Measurements from ENCODE around the gene MDC1. TPM values are rescaled to one million over a fixed set of nuclear protein-coding genes. Genes with fewer than 3 reads are reported as not detected.

Gene MDC1
- total and polyA plus RNA-seq, 4 experiments from 2014 or later = 9.8 to 73.5 (median 60.7) TPM; not detected in 1

DNA sequence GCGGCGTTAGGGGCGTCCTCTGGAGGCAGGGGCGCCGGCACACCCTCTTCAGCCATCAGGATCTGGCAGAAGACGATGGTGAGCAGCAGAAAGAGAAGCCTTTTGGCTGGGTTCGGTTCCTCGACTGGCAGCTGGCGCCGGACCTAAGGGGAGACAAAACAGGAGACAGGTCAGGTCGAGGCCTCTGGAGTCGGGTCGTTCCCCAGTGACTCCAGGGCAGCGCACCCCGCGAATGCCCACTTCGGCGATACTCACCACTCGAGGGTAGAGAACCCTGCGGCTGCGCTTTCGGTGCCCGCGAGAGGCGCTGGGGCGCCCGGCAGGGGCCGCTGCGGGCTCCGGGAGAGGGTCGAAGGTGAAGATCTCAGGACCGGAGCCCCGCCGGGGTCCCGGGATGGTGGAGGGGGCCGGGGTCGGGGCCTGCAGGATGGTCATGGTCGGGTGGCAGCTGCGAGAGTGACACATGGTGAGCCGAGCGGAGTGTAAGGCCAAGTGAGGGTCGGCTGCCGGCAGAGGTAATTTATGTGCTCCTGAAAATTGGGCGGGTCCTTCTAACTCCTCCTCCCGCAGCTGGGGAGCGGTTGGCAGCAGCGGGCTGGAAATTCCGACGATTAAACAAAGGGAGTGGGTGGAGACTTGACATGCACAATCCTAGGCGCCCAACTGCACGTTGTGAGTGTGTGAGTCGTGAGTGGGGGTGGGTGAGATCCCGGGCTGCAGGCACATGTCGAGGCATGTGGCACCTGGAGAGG, 27.1 kb upstream of the MDC1 start, which contains the start of gene IER3:
IER3 (minus strand) TSS at position 494 of the 752 bp plus-strand sequence; CDS start at position 465, 29 bp downstream.
- Mint-ChIP-seq H3K4me1 (peaks cover 37 to 59% (median 47%) of the 10 kb centered on the region in 4 donors), H3K9me3 (no peaks in the 10 kb centered on the region), H3K36me3 (peaks cover 19 to 21% of the 10 kb centered on the region in 2 donors), H3K4me3 (peak within 1 kb of the TSS; percentile 86 to 97 (median 90)), H3K27ac (peak within 1 kb of the TSS; percentile 84 to 98 (median 93)), H3K27me3 (no peaks in the 10 kb centered on the region)
- no peaks in the 10 kb centered on the region for H3K27me3 ChIP-seq (ENCODE audit: insufficient read depth, low read length)
- H3K4me1 ChIP-seq (ENCODE audit: insufficient read depth, low read length) = peaks cover 37% of the 10 kb centered on the region
- ChIA-PET CTCF (ENCODE audit: partially characterized antibody) (interaction anchor here (0.7 to 2.1 kb wide), 16 partner anchors 8 to 343 kb away, joined by 3 to 6 read pairs (median 4); partner anchors contain the start of gene VARS2), POLR2A (ENCODE audit: partially characterized antibody) (interaction anchor here (0.7 to 3.7 kb wide), 17 partner anchors 9 to 226 kb away, joined by 3 to 19 read pairs (median 4); partner anchors contain the start of genes GTF2H4 and MRPS18B)
- intact Hi-C loops (cut with micrococcal nuclease) = loop anchor here (1.0 to 5.0 kb wide), 4 partner anchors 68 to 343 kb away; no protein-coding TSS in a partner anchor
- peaks cover 9% of the 10 kb centered on the region for H3K36me3 ChIP-seq (ENCODE audit: insufficient read depth, low read length)
- H3K27ac ChIP-seq (ENCODE audit: low read depth, low read length) = peak within 1 kb of the TSS; percentile 63
- H3K4me3 ChIP-seq (ENCODE audit: low read length in 2 of 2) = peak within 1 kb of the TSS; percentile 50 to 64
- no peaks in the 10 kb centered on the region for H3K9me3 ChIP-seq (ENCODE audit: control insufficient read depth in 1 of 2, low read length in 2 of 2)
- DNase-seq = peak; percentile 59 to 80 (median 66)

DNA sequence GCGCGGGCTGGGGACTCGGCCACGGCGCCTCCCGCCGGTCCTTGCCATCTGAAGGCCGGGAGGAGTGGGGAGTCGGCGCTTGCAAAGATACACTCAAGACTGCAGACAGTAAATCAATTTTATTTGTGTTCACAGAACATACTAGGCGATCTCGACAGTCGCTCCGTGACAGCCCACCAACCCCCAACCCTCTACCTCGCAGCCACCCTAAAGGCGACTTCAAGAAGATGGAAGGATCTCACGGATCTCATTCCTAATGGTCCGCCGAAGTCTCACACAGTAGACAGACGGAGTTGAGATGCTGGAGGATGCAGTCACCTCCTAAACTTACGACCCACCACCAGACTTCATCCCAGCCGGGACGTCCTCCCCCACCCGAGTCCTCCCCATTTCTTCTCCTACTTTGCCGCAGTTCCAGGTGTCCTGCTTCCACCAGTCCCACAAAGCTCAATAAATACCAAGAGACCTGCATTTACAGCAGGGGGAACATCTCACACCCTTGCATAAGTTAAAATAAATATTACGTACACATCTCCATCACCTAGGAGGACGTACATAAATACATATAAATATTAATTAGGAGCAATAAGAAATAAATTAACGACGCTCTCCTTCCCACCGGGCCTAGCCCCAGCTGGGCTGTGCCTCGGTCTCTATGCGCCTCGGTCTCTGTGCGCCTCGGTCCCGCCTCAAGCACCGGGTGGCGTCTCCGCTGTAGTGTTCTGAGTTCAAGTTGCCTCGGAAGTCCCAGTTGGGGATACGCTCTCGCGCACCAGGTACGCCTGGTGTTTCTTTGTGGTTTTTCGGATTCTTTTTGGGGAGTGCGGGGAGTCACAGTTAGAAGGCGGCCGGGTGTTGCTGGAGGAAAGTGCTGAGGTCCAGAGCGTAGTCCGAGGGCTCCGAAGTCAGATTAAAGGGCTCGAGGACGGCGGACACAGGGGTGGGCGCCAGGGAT, 26.3 kb upstream of the MDC1 start:
- peaks cover 27 to 29% of the 10 kb centered on the region in 2 donors for H3K36me3 Mint-ChIP-seq
- POLR2A ChIA-PET (ENCODE audit: partially characterized antibody) = interaction anchor here (0.8 to 3.7 kb wide), 17 partner anchors 9 to 225 kb away, joined by 3 to 19 read pairs (median 3); partner anchors contain the start of genes GTF2H4 and MRPS18B
- peak overlapping the region; percentile 50 to 64 for H3K4me3 ChIP-seq (ENCODE audit: low read length in 2 of 2)
- H3K27me3 ChIP-seq (ENCODE audit: insufficient read depth, low read length) = no peaks in the 10 kb centered on the region
- intact Hi-C loops (cut with micrococcal nuclease) = loop anchor here (1.0 to 5.0 kb wide), 5 partner anchors 49 to 343 kb away; no protein-coding TSS in a partner anchor
- H3K4me1 ChIP-seq (ENCODE audit: insufficient read depth, low read length) = peaks cover 46% of the 10 kb centered on the region
- H3K4me1 Mint-ChIP-seq = peaks cover 42 to 68% (median 53%) of the 10 kb centered on the region in 4 donors
- CTCF ChIA-PET (ENCODE audit: partially characterized antibody) = interaction anchor here (0.7 to 2.1 kb wide), 16 partner anchors 9 to 344 kb away, joined by 3 to 6 read pairs (median 4); partner anchors contain the start of gene VARS2
- peak in 4 of 5 donors; percentile 26 to 41 (median 36) for DNase-seq
- no peaks in the 10 kb centered on the region for H3K9me3 Mint-ChIP-seq
- H3K27ac ChIP-seq (ENCODE audit: low read depth, low read length) = peak overlapping the region; percentile 63
- peaks cover 16% of the 10 kb centered on the region for H3K36me3 ChIP-seq (ENCODE audit: insufficient read depth, low read length)
- H3K27ac Mint-ChIP-seq = peak overlapping the region; percentile 84 to 98 (median 93)
- peak overlapping the region; percentile 86 to 97 (median 90) for H3K4me3 Mint-ChIP-seq
- no peaks in the 10 kb centered on the region for H3K27me3 Mint-ChIP-seq
- no peaks in the 10 kb centered on the region for H3K9me3 ChIP-seq (ENCODE audit: control insufficient read depth in 1 of 2, low read length in 2 of 2)

DNA sequence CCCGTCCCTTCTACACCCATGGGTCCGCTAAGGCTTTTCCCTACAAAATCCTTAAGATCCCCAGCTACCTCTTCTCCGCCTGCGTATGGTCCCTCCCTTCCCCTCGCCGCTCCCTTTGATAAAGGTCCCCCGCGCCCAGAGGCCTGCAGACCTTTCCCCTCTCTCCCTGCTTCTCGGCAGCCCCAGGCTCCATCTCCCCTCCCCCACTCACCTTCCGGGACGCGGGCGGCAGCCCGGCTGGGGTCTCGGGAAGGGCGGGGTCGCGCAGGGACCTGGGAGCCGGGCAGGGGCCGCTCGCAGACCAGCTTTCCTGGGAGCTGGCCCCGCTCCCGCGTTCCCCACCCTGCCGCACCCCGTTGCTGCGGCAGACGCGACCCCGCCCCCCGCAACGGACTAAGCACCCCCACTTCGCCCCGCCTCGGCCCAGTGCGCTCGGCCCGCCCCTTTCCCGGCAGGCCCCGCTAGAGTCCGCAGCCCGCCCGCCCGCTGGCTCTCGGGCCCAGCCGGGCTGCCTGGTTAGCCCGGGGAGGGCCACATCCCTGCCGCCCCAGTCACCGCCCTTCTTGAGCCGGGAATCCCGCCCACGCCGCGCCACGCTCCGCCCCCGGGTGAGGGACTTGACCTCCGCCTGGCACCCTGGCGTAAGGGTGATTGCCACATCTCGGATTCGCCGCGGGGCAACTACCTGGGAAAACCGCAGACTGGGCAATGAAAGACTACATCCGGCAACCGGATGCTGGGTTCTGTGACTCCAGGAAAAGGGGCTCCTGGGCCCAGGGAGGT, 25.4 kb upstream of the MDC1 start, which contains the start of gene FLOT1:
FLOT1 (minus strand) TSS at position 372 of the 783 bp plus-strand sequence. CDS start 498 bp downstream, outside the sequence.
- Mint-ChIP-seq H3K27me3 (no peaks in the 10 kb centered on the region), H3K4me3 (peak within 1 kb of the TSS; percentile 87 to 97 (median 91)), H3K9me3 (no peaks in the 10 kb centered on the region), H3K4me1 (peaks cover 44 to 75% (median 59%) of the 10 kb centered on the region in 4 donors), H3K36me3 (peaks cover 28 to 34% of the 10 kb centered on the region in 2 donors), H3K27ac (peak within 1 kb of the TSS; percentile 84 to 98 (median 93))
- Histone ChIP-seq H3K4me1 (ENCODE audit: insufficient read depth, low read length) (peaks cover 54% of the 10 kb centered on the region), H3K27me3 (ENCODE audit: insufficient read depth, low read length) (no peaks in the 10 kb centered on the region), H3K9me3 (ENCODE audit: control insufficient read depth in 1 of 2, low read length in 2 of 2) (no peaks in the 10 kb centered on the region), H3K36me3 (ENCODE audit: insufficient read depth, low read length) (peaks cover 16% of the 10 kb centered on the region), H3K27ac (ENCODE audit: low read depth, low read length) (peak within 1 kb of the TSS; percentile 63), H3K4me3 (ENCODE audit: low read length in 2 of 2) (peak within 1 kb of the TSS; percentile 50 to 64)
- peak; percentile 67 to 88 (median 68) for DNase-seq
- ChIA-PET POLR2A (ENCODE audit: partially characterized antibody) (interaction anchor here (0.5 to 3.7 kb wide), 16 partner anchors 12 to 202 kb away, joined by 3 to 19 read pairs (median 4); partner anchors contain the start of genes MRPS18B and PPP1R10), CTCF (ENCODE audit: partially characterized antibody) (interaction anchor here (0.7 to 4.0 kb wide), 9 partner anchors 8 to 135 kb away, joined by 3 to 27 read pairs (median 3); no protein-coding TSS in a partner anchor)
- intact Hi-C loops (cut with micrococcal nuclease) = loop anchor here (2.0 to 5.0 kb wide), 2 partner anchors 50 to 70 kb away; no protein-coding TSS in a partner anchor

DNA sequence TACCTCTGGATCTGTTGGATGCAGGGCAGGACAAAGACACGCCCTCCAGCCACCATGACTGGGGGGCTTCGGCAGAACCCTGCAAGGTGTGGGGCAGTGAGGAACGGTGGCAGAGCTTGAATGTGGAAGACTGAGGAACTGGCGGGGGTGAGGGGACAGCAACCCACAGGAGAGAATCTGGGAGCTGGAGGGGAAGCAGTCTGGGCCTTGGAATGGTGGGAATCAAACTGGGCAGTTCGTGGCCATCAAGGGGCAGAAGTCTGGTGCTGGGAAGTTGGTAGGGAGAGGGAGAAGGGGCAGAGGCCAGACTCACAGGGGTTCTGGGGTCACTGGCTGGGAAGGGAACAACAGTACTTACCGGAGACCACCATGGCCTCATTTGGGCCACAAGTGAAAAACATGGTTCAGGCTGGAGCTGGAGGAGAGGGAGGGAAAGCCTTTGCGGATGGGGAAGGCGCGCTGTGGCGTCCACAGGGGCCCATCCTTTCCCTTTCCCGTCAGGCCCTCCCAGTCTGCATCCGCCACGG, 24.8 kb upstream of the MDC1 start:
- Mint-ChIP-seq H3K4me1 (peaks cover 46 to 78% (median 63%) of the 10 kb centered on the region in 4 donors), H3K9me3 (no peaks in the 10 kb centered on the region), H3K27ac (peak overlapping the region; percentile 74 to 92 (median 85)), H3K4me3 (peak overlapping the region; percentile 87 to 91 (median 90)), H3K27me3 (no peaks in the 10 kb centered on the region), H3K36me3 (peaks cover 29 to 36% of the 10 kb centered on the region in 2 donors)
- no peaks in the 10 kb centered on the region for H3K27me3 ChIP-seq (ENCODE audit: insufficient read depth, low read length)
- H3K4me3 ChIP-seq (ENCODE audit: low read length in 2 of 2) = peak overlapping the region; percentile 40 to 64
- ChIA-PET POLR2A (ENCODE audit: partially characterized antibody) (interaction anchor here (0.5 to 3.7 kb wide), 11 partner anchors 11 to 234 kb away, joined by 3 to 19 read pairs (median 3); partner anchors contain the start of genes DHX16, MRPS18B and PPP1R10), CTCF (ENCODE audit: partially characterized antibody) (interaction anchor here (1.2 to 4.0 kb wide), 2 partner anchors 11 to 88 kb away, joined by 3 to 27 read pairs; no protein-coding TSS in a partner anchor)
- DNase-seq = no peak
- H3K36me3 ChIP-seq (ENCODE audit: insufficient read depth, low read length) = peaks cover 16% of the 10 kb centered on the region
- intact Hi-C loops (cut with micrococcal nuclease) = loop anchor here (2.0 to 5.0 kb wide), 2 partner anchors 51 to 70 kb away; no protein-coding TSS in a partner anchor
- peaks cover 61% of the 10 kb centered on the region for H3K4me1 ChIP-seq (ENCODE audit: insufficient read depth, low read length)
- H3K27ac ChIP-seq (ENCODE audit: low read depth, low read length) = peak overlapping the region; percentile 63
- no peaks in the 10 kb centered on the region for H3K9me3 ChIP-seq (ENCODE audit: control insufficient read depth in 1 of 2, low read length in 2 of 2)

DNA sequence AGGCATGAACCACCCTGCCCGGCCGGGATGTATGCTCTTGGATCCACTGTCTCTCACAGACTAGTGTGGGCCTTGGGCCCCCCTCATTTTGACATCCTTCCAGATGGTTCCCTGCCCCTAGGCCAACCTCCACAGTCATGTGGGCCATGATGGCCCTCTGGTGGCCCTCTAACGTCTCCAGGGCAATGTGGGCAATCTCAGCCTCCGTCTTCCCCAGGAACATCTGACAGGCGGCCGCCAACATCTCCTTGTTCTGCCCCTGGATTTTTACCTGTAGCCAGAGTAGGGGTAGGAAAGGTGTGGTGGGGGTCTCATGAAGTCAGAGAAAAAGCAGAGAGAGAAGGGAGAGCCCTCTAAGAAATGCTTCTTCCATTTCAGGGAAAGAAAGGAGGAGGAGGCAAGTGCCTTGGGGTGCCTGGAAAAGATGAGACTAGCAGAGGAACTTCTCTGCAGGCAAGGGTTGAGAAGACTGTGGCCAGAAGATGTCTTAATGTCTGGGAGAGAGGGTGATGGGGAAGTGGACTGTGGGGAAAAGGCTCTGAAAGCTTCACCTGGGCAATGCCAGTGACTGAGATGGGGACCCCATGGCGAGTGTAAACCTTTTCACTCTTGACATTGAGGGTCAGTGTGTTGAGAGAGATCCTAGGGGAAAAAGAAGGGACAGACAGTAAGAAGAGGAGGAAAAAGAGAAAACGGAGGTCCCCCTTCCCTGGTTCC, 24.1 kb upstream of the MDC1 start:
- Mint-ChIP-seq H3K9me3 (no peaks in the 10 kb centered on the region), H3K4me1 (peaks cover 49 to 83% (median 68%) of the 10 kb centered on the region in 4 donors), H3K27ac (peak overlapping the region; percentile 74 to 92 (median 85)), H3K27me3 (no peaks in the 10 kb centered on the region), H3K4me3 (peak overlapping the region; percentile 87 to 91 (median 90)), H3K36me3 (peaks cover 31 to 36% of the 10 kb centered on the region in 2 donors)
- H3K9me3 ChIP-seq (ENCODE audit: control insufficient read depth in 1 of 2, low read length in 2 of 2) = no peaks in the 10 kb centered on the region
- POLR2A ChIA-PET (ENCODE audit: partially characterized antibody) = interaction anchor here (0.7 to 3.7 kb wide), 7 partner anchors 11 to 233 kb away, joined by 3 to 19 read pairs (median 5); partner anchors contain the start of genes DHX16, MRPS18B and PPP1R10
- intact Hi-C loops (cut with micrococcal nuclease) = loop anchor here (5.0 kb wide), 1 partner anchor 71 kb away; no protein-coding TSS in a partner anchor
- H3K4me1 ChIP-seq (ENCODE audit: insufficient read depth, low read length) = peaks cover 67% of the 10 kb centered on the region
- peak overlapping the region; percentile 63 for H3K27ac ChIP-seq (ENCODE audit: low read depth, low read length)
- H3K4me3 ChIP-seq (ENCODE audit: low read length in 2 of 2) = peak overlapping the region; percentile 40 to 64
- no peaks in the 10 kb centered on the region for H3K27me3 ChIP-seq (ENCODE audit: insufficient read depth, low read length)
- CTCF ChIA-PET (ENCODE audit: partially characterized antibody) = interaction anchor here (0.8 to 4.0 kb wide), 3 partner anchors 11 to 198 kb away, joined by 3 to 27 read pairs (median 3); no protein-coding TSS in a partner anchor
- DNase-seq = no peak
- peaks cover 16% of the 10 kb centered on the region for H3K36me3 ChIP-seq (ENCODE audit: insufficient read depth, low read length)

All from CD4-positive, alpha-beta memory T cell (primary cell).